IMR-90 (cell line): ENCODE measurements around the gene EIF4ENIF1. TPM values are rescaled to one million over a fixed set of nuclear protein-coding genes. Genes with fewer than 3 reads are reported as not detected.

Experiments used
- ATAC-seq: fragments of 200-7000 bp; cut with Tn5 transposase; 2 replicates; pipeline ENCODE4 v1.9.1; 2020; ENCODE audit warnings: low read depth, mild to moderate bottlenecking, moderate library complexity
- BruUV-seq: library from RNA; stranded (reverse); fragments of 400-500 nt; replicated peaks from 2 replicates; lab custom pipeline; 2021; lab: Mats Ljungman, UMichigan
- CTCF ChIA-PET: fragments of 300-600 bp; formaldehyde crosslinking; extraction: SDS; loops from one replicate; lab custom pipeline; 2021; ENCODE audit warnings: antibody characterized with exemption; lab: Yijun Ruan, JAX
- POLR2A ChIA-PET: fragments of 300-600 bp; sonication (Branson Sonifier 250); formaldehyde crosslinking; loops from one replicate; lab custom pipeline; 2022; ENCODE audit warnings: antibody characterized with exemption; ENCODE audit not compliant: unreplicated experiment; lab: Charles Lee
- DNase-seq: peaks from one replicate; pipeline ENCODE4 v3.0.0; 2013
- H2AFZ ChIP-seq: replicated peaks from 2 replicates; pipeline ENCODE3; 2013; ENCODE audit warnings: low read length, mild to moderate bottlenecking; ENCODE audit not compliant: poor library complexity
- H2AK5ac ChIP-seq: 2 replicates; pipeline ENCODE4 v1.6.1; 2013; ENCODE audit warnings: low read depth, low read length, inconsistent platforms
- H2AK9ac ChIP-seq: replicated peaks from 2 replicates; pipeline ENCODE3; 2013; ENCODE audit warnings: mild to moderate bottlenecking, low read depth, low read length, moderate library complexity; ENCODE audit not compliant: poor library complexity
- H2BK120ac ChIP-seq: 2 replicates; pipeline ENCODE4 v1.6.1; 2013; ENCODE audit warnings: low read depth, low read length, inconsistent platforms
- H2BK15ac ChIP-seq: 3 replicates; pipeline ENCODE4 v1.6.1; 2013; ENCODE audit warnings: low read depth, low read length, inconsistent platforms
- H2BK20ac ChIP-seq: 2 replicates; pipeline ENCODE4 v1.6.1; 2013; ENCODE audit warnings: low read depth, mild to moderate bottlenecking, inconsistent platforms, low read length, moderate library complexity
- H2BK5ac ChIP-seq: 2 replicates; pipeline ENCODE4 v1.6.1; 2013; ENCODE audit warnings: mild to moderate bottlenecking, low read depth, low read length, inconsistent platforms; ENCODE audit not compliant: poor library complexity, severe bottlenecking
- H3K14ac ChIP-seq: replicated peaks from 2 replicates; pipeline ENCODE4 v1.6.1; 2013; ENCODE audit warnings: low read depth, low read length, inconsistent platforms
- H3K18ac ChIP-seq: 2 replicates; pipeline ENCODE4 v1.6.1; 2013; ENCODE audit warnings: low read depth, low read length, control low read depth
- H3K23ac ChIP-seq: 2 replicates; pipeline ENCODE4 v1.6.1; 2013; ENCODE audit warnings: low read depth, low read length, inconsistent platforms
- H3K27ac ChIP-seq: 2 replicates; pipeline ENCODE4 v1.5.1; 2013; ENCODE audit warnings: mild to moderate bottlenecking, control low read depth, low read length; ENCODE audit not compliant: insufficient read depth
- H3K27me3 ChIP-seq: 2 replicates; pipeline ENCODE4 v1.6.1; 2013; ENCODE audit warnings: low read length; ENCODE audit not compliant: control insufficient read depth, insufficient read depth
- H3K36me3 ChIP-seq: 2 replicates; pipeline ENCODE4 v1.6.1; 2013; ENCODE audit warnings: low read length, mixed read lengths; ENCODE audit not compliant: control insufficient read depth, insufficient read depth
- H3K4ac ChIP-seq: 2 replicates; pipeline ENCODE4 v1.6.1; 2013; ENCODE audit warnings: low read depth, low read length, inconsistent platforms
- H3K4me1 ChIP-seq: 2 replicates; pipeline ENCODE4 v1.6.1; 2013; ENCODE audit warnings: low read length, mixed read lengths; ENCODE audit not compliant: control insufficient read depth, insufficient read depth
- H3K4me2 ChIP-seq: 2 replicates; pipeline ENCODE4 v1.6.1; 2013; ENCODE audit warnings: low read depth, mild to moderate bottlenecking, control low read depth, low read length, moderate library complexity
- H3K4me3 ChIP-seq: 2 replicates; pipeline ENCODE4 v1.5.1; 2013; ENCODE audit warnings: low read depth, mild to moderate bottlenecking, control low read depth, low read length, moderate library complexity; ENCODE audit not compliant: insufficient read depth
- H3K56ac ChIP-seq: 2 replicates; pipeline ENCODE4 v1.6.1; 2013; ENCODE audit warnings: low read length, inconsistent platforms; ENCODE audit not compliant: insufficient read depth; ENCODE audit errors: extremely low read depth
- H3K79me1 ChIP-seq, 2 experiments: 2 replicates each; pipeline ENCODE4 v1.6.1; 2013; ENCODE audit warnings: low read length in 2 of 2, inconsistent platforms in 1 of 2, low read depth in 1 of 2
- H3K9ac ChIP-seq: 2 replicates; pipeline ENCODE4 v1.6.1; 2013; ENCODE audit warnings: low read depth, low read length, control low read depth
- H3K9me1 ChIP-seq: 2 replicates; pipeline ENCODE4 v1.6.1; 2013; ENCODE audit warnings: low read length, inconsistent platforms; ENCODE audit not compliant: insufficient read depth
- H3K9me3 ChIP-seq: 2 replicates; pipeline ENCODE4 v1.6.1; 2013; ENCODE audit warnings: low read length; ENCODE audit not compliant: control insufficient read depth, insufficient read depth
- H4K20me1 ChIP-seq: 2 replicates; pipeline ENCODE4 v1.6.1; 2013; ENCODE audit warnings: low read length, inconsistent platforms; ENCODE audit not compliant: insufficient read depth
- H4K5ac ChIP-seq: 2 replicates; pipeline ENCODE4 v1.6.1; 2013; ENCODE audit warnings: mild to moderate bottlenecking, low read depth, low read length, control low read depth
- H4K8ac ChIP-seq, 2 experiments: 2 replicates each; pipeline ENCODE4 v1.6.1; 2013; ENCODE audit warnings: low read depth in 2 of 2, low read length in 2 of 2, control low read depth in 1 of 2, inconsistent platforms in 1 of 2
- H4K91ac ChIP-seq: 2 replicates; pipeline ENCODE4 v1.6.1; 2013; ENCODE audit warnings: low read depth, low read length, inconsistent platforms; ENCODE audit not compliant: insufficient read depth
- BHLHE40 ChIP-seq: fragments of 150-350 bp; IDR thresholded peaks from 2 replicates; pipeline ENCODE4 v1.6.1; 2016; ENCODE audit warnings: mild to moderate bottlenecking, low read depth, low read length
- CEBPB ChIP-seq: IDR thresholded peaks from 2 replicates; pipeline ENCODE4 v1.6.1; 2012; ENCODE audit warnings: low read depth, low read length, improper control_type of control experiment
- CHD1 ChIP-seq: IDR thresholded peaks from 2 replicates; pipeline ENCODE4 v1.6.1; 2012; ENCODE audit warnings: low read depth, low read length, improper control_type of control experiment
- CTCF ChIP-seq: conservative IDR thresholded peaks from 2 replicates; pipeline ENCODE4 v1.5.1; 2012; ENCODE audit warnings: mild to moderate bottlenecking, low read depth, low read length, improper control_type of control experiment
- ELK1 ChIP-seq: fragments of 150-350 bp; IDR thresholded peaks from 2 replicates; pipeline ENCODE4 v1.6.1; 2016; ENCODE audit warnings: low read depth, mild to moderate bottlenecking, low read length, moderate library complexity, borderline replicate concordance
- FOS ChIP-seq: fragments of 150-350 bp; IDR thresholded peaks from 2 replicates; pipeline ENCODE4 v1.6.1; 2016; ENCODE audit warnings: low read depth, low read length
- MAFK ChIP-seq: IDR thresholded peaks from 2 replicates; pipeline ENCODE4 v1.6.1; 2012; ENCODE audit warnings: low read depth, low read length, improper control_type of control experiment
- MAZ ChIP-seq: IDR thresholded peaks from 2 replicates; pipeline ENCODE4 v1.6.1; 2012; ENCODE audit warnings: low read depth, mild to moderate bottlenecking, low read length, improper control_type of control experiment, moderate library complexity, borderline replicate concordance
- NFE2L2 ChIP-seq: fragments of 150-350 bp; IDR thresholded peaks from 2 replicates; pipeline ENCODE4 v1.6.1; 2016; ENCODE audit warnings: low read depth, mild to moderate bottlenecking, low read length
- POLR2A ChIP-seq: IDR thresholded peaks from 2 replicates; pipeline ENCODE4 v1.6.1; 2012; ENCODE audit warnings: mild to moderate bottlenecking, low read depth, low read length
- RAD21 ChIP-seq: IDR thresholded peaks from 2 replicates; pipeline ENCODE4 v1.6.1; 2012; ENCODE audit warnings: low read length, improper control_type of control experiment
- RCOR1 ChIP-seq: IDR thresholded peaks from 2 replicates; pipeline ENCODE4 v1.6.1; 2012; ENCODE audit warnings: mild to moderate bottlenecking, low read length, improper control_type of control experiment; ENCODE audit not compliant: insufficient replicate concordance
- RFX5 ChIP-seq: IDR thresholded peaks from 2 replicates; pipeline ENCODE4 v1.8.0; 2012; ENCODE audit warnings: low read depth, mild to moderate bottlenecking, low read length, moderate library complexity
- USF2 ChIP-seq: fragments of 150-350 bp; IDR thresholded peaks from 2 replicates; pipeline ENCODE4 v1.6.1; 2017; ENCODE audit warnings: mild to moderate bottlenecking, antibody characterized with exemption, low read length, low read depth
- WGBS, 2 experiments: methylation state at CpG; one replicate each; pipeline versions ENCODE4 v1.1.5 to v1.1.7; 2013; ENCODE audit warnings: missing lambda C conversion rate in 2 of 2; ENCODE audit not compliant: insufficient read length in 1 of 2; ENCODE audit errors: extremely low coverage in 2 of 2; 5-methylcytosine and 5-hydroxymethylcytosine counted together
- dilution Hi-C: fragments of 300-500 bp; cut with HindIII; formaldehyde crosslinking; loops from one replicate; pipeline ENCODE4 v1.14.3; 2018; ENCODE audit warnings: low sequenced_read_pairs; ENCODE audit not compliant: unreplicated experiment
- in situ Hi-C: fragments of 300-500 bp; cut with MboI; formaldehyde crosslinking; loops from 3 replicates; pipeline ENCODE4 v1.14.3; 2019; ENCODE audit warnings: low sequenced_read_pairs, inconsistent platforms, mixed read lengths
- intact Hi-C: fragments of 100-400 bp; cut with micrococcal nuclease; formaldehyde crosslinking; loops from 2 replicates; pipeline ENCODE4 v1.10.0; 2022
- polyA plus RNA-seq, 3 experiments: library from polyadenylated mRNA; depleted of rRNA; stranded (reverse); fragments of >200 nt; gene quantifications; 2 replicates each; pipeline ENCODE4 v1.2.3, GENCODE V29; 2012; ENCODE audit warnings: low replicate concordance in 1 of 3
- total RNA-seq: library from RNA; depleted of rRNA; stranded (reverse); fragments of >200 nt; gene quantifications from 2 replicates; pipeline ENCODE4 v1.2.3, GENCODE V29; 2012

Gene EIF4ENIF1
- total and polyA plus RNA-seq, 2 of the 4 experiments (the other 2 are of a cell fraction), result 14.7 to 16.0 TPM

- TF ChIP-seq MAZ (no peak), RCOR1 (no peak), NFE2L2 (no peak), CHD1 (no peak), POLR2A (no peak), RFX5 (no peak), CEBPB (no peak), FOS (no peak), RAD21 (no peak), CTCF (no peak), MAFK (no peak), USF2 (no peak), BHLHE40 (no peak), ELK1 (no peak)
These were observed 53.5 kb downstream of the EIF4ENIF1 start for GRCh38 chr22:31436132-31436531.

More at GRCh38 chr22:31436132-31436531, 53.5 kb downstream of the EIF4ENIF1 start:
- ChIA-PET POLR2A (no interaction called here), CTCF (interaction anchor here (1.0 kb wide), 1 partner anchor 16 kb away, joined by 6 read pairs; no protein-coding TSS in a partner anchor)
- Histone ChIP-seq H2BK20ac (no peak overlapping the region), H3K4me1 (no peaks in the 10 kb centered on the region), H4K91ac (no peak overlapping the region), H3K4me2 (no peak overlapping the region), H3K14ac (no peak overlapping the region), H3K27me3 (no peaks in the 10 kb centered on the region), H3K9ac (no peak overlapping the region), H3K4ac (no peak overlapping the region), H3K36me3 (peaks cover 68% of the 10 kb centered on the region), H3K9me3 (no peaks in the 10 kb centered on the region), H2BK120ac (no peak overlapping the region), H3K79me1 (peaks cover 12 to 27% of the 10 kb centered on the region in 2 experiments), H3K4me3 (no peak overlapping the region), H3K27ac (no peak overlapping the region), H3K56ac (no peak overlapping the region), H2BK5ac (no peak overlapping the region), H3K9me1 (no peaks in the 10 kb centered on the region), H4K8ac (no peak overlapping the region), H4K20me1 (no peaks in the 10 kb centered on the region; the same call in 1 of the 2 replicates), H2AFZ (no peak overlapping the region), H3K23ac (no peak overlapping the region), H2AK5ac (no peak overlapping the region), H3K18ac (no peak overlapping the region), H2BK15ac (no peak overlapping the region), H4K5ac (no peak overlapping the region), H2AK9ac (no peak overlapping the region)
- in situ Hi-C loops, result no loop called here
- no TSS peak for BruUV-seq
- no peak for DNase-seq
- no peak for ATAC-seq
- intact Hi-C loops, result no loop called here
- dilution Hi-C loops, result no loop called here
- WGBS, 2 experiments, result 89% methylated on average over 2 of the region's 3 CpGs; no CpG with 5 or more reads in 1 of the 2 experiments
